GM23338 (cell line): ENCODE measurements around the gene SIK2.
"Not testable (repeated sequence)": the region's sequence is repeated elsewhere in the genome, so short reads cannot be mapped to it uniquely, and the experiment has no call there.

ENCODE experiments used
- CTCF ChIP-seq, 2 experiments: fragments of 200-600 bp in 1 of 2; sonication (generic) in 1 of 2; conservative IDR thresholded peaks; 2 replicates each; pipeline versions ENCODE4 v1.5.1 to v1.6.1; 2016 to 2017; ENCODE audit warnings: antibody characterized with exemption in 2 of 2, low read depth in 2 of 2, mild to moderate bottlenecking in 2 of 2, moderate library complexity in 1 of 2
- EZH2 ChIP-seq: fragments of 200-600 bp; sonication (generic); IDR thresholded peaks from one replicate; pipeline ENCODE4 v1.8.0; 2017; ENCODE audit warnings: antibody characterized with exemption, mild to moderate bottlenecking, low read depth; ENCODE audit not compliant: unreplicated experiment
- JUNB ChIP-seq: IDR thresholded peaks from one replicate; pipeline ENCODE4 v1.6.1; 2016; ENCODE audit warnings: antibody characterized with exemption; ENCODE audit not compliant: unreplicated experiment
- POLR2AphosphoS5 ChIP-seq: IDR thresholded peaks from 2 replicates; pipeline ENCODE4 v1.6.1; 2016; ENCODE audit warnings: antibody characterized with exemption, low read depth
- ZNF114 ChIP-seq: fragments of 250-450 bp; sonication (Bioruptor Pico); IDR thresholded peaks from 2 replicates; pipeline ENCODE4 v1.5.0; 2020; ENCODE audit warnings: mild to moderate bottlenecking, moderate library complexity
- ZNF331 ChIP-seq: fragments of 250-450 bp; sonication (Bioruptor Pico); IDR thresholded peaks from 2 replicates; pipeline ENCODE4 v1.5.0; 2020; ENCODE audit warnings: low read depth, mild to moderate bottlenecking, moderate library complexity

- not testable (repeated sequence) for TF ChIP-seq EZH2; CTCF (conservative IDR thresholded peaks at IDR 0.05; ENCODE audit: low read depth in 2 of 2); POLR2AphosphoS5; JUNB; ZNF114; ZNF331 (CRISPR knock-in tag)
These were observed 49.1 kb downstream of the SIK2 start for GRCh38 chr11:111651336-111651735.
